ENCODE results near the gene TNFAIP8L1.

- no peak for TF ChIP-seq CTCF (IDR thresholded peaks at IDR 0.05; ENCODE audit: low read depth, low read length)
- TF ChIP-seq MYC (IDR thresholded peaks at IDR 0.05; ENCODE audit: low read depth, low read length), result no peak
Observed at GRCh38 chr19:4673726-4674125, 34.4 kb downstream of the TNFAIP8L1 start.
